ENCODE results near the gene EFHD2. TPM values are rescaled to one million over a fixed set of nuclear protein-coding genes. Genes with fewer than 3 reads are reported as not detected.

Gene EFHD2
- polyA plus RNA-seq, 3 donors = 314 to 329 (median 323) TPM

DNA sequence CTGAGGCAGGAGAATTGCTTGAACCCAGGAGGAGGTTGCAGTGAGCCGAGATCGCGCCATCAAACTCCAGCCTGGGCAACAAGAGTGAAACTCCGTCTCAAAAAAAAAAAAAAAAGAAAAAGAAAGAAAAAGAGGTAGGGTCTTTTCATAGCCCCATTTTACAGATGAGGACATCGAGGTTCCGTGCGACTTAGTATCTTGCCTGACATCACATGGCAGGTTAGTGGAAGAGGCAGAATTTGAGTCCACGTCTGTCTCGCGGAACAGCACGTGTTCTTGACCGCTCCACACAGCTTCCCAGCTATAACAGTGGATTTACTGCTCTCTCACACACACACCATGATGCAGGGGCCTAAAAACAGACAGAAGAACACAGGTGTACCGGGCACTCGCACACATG, 29.6 kb downstream of the EFHD2 start:
- H3K4me3 ChIP-seq (replicated peaks in 1 of 3; ENCODE audit: low read depth in 2 of 3, low read length in 3 of 3) = no peak overlapping the region
- no peak for DNase-seq
- Mint-ChIP-seq H3K4me1 (peaks cover 13% of the 10 kb centered on the region), H3K27me3 (ENCODE audit: low read depth in 3 of 3) (peaks cover 3 to 10% (median 7%) of the 10 kb centered on the region in 3 donors), H3K36me3 (no peaks in the 10 kb centered on the region), H3K9me3 (no peaks in the 10 kb centered on the region), H3K27ac (peak overlapping the region in 1 of 7 donors; percentile 73), H3K4me3 (no peak overlapping the region)
- H2AFZ ChIP-seq (ENCODE audit: insufficient read depth, low read depth, low read length, poor library complexity, severe bottlenecking) = no peak overlapping the region
- no peaks in the 10 kb centered on the region for H3K36me3 ChIP-seq (replicated peaks in 1 of 2; ENCODE audit: control insufficient read depth in 1 of 2, insufficient read depth in 2 of 2, low read length in 2 of 2)
- intact Hi-C loops (cut with micrococcal nuclease) = no loop called here
- 94% methylated on average over 7 of the region's 14 CpGs for WGBS (ENCODE audit: insufficient coverage)
- H3K27ac ChIP-seq (ENCODE audit: low read depth in 1 of 2, low read length in 2 of 2) = no peak overlapping the region
- no peaks in the 10 kb centered on the region for H3K9me3 ChIP-seq (replicated peaks in 1 of 2; ENCODE audit: control insufficient read depth in 1 of 2, insufficient read depth in 1 of 2, low read length in 2 of 2)
- TF ChIP-seq, protein P1, sequence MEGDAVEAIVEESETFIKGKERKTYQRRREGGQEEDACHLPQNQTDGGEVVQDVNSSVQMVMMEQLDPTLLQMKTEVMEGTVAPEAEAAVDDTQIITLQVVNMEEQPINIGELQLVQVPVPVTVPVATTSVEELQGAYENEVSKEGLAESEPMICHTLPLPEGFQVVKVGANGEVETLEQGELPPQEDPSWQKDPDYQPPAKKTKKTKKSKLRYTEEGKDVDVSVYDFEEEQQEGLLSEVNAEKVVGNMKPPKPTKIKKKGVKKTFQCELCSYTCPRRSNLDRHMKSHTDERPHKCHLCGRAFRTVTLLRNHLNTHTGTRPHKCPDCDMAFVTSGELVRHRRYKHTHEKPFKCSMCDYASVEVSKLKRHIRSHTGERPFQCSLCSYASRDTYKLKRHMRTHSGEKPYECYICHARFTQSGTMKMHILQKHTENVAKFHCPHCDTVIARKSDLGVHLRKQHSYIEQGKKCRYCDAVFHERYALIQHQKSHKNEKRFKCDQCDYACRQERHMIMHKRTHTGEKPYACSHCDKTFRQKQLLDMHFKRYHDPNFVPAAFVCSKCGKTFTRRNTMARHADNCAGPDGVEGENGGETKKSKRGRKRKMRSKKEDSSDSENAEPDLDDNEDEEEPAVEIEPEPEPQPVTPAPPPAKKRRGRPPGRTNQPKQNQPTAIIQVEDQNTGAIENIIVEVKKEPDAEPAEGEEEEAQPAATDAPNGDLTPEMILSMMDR (IDR thresholded peaks at IDR 0.05) = no peak
- no peaks in the 10 kb centered on the region for H3K27me3 ChIP-seq (ENCODE audit: control insufficient read depth in 2 of 2, insufficient read depth in 2 of 2, low read length in 2 of 2)
- no peaks in the 10 kb centered on the region for H3K79me2 ChIP-seq (ENCODE audit: insufficient read depth, low read length)
- no peaks in the 10 kb centered on the region for H4K20me1 ChIP-seq (ENCODE audit: insufficient read depth, low read length)
- H3K4me2 ChIP-seq (replicated peaks; ENCODE audit: extremely low read depth, low read length, poor library complexity, severe bottlenecking) = no peak overlapping the region
- no peak overlapping the region for H3K9ac ChIP-seq (ENCODE audit: insufficient read depth, low read length, poor library complexity, severe bottlenecking)
- peaks cover 12% of the 10 kb centered on the region in 2 donors for H3K4me1 ChIP-seq (ENCODE audit: control insufficient read depth in 1 of 2, insufficient read depth in 2 of 2, low read length in 2 of 2)

GRCh38 chr1:15440357-15440756, 30.7 kb downstream of the EFHD2 start:
- H3K4me1 ChIP-seq (ENCODE audit: control insufficient read depth in 1 of 2, insufficient read depth in 2 of 2, low read length in 2 of 2) = peaks cover 2% of the 10 kb centered on the region in 2 donors
- no peaks in the 10 kb centered on the region for H4K20me1 ChIP-seq (ENCODE audit: insufficient read depth, low read length)
- no peak overlapping the region for H3K9ac ChIP-seq (ENCODE audit: insufficient read depth, low read length, poor library complexity, severe bottlenecking)
- TF ChIP-seq, protein P1 (IDR thresholded peaks at IDR 0.05) = no peak
- no peaks in the 10 kb centered on the region for H3K79me2 ChIP-seq (ENCODE audit: insufficient read depth, low read length)
- H3K4me3 Mint-ChIP-seq = no peak overlapping the region
- peaks cover 0 to 3% of the 10 kb centered on the region in 2 donors for H3K27me3 ChIP-seq (ENCODE audit: control insufficient read depth in 2 of 2, insufficient read depth in 2 of 2, low read length in 2 of 2)
- H3K4me3 ChIP-seq (replicated peaks in 1 of 3; ENCODE audit: low read depth in 2 of 3, low read length in 3 of 3) = no peak overlapping the region
- H3K9me3 ChIP-seq (replicated peaks in 1 of 2; ENCODE audit: control insufficient read depth in 1 of 2, insufficient read depth in 1 of 2, low read length in 2 of 2) = no peaks in the 10 kb centered on the region
- H3K4me2 ChIP-seq (replicated peaks; ENCODE audit: extremely low read depth, low read length, poor library complexity, severe bottlenecking) = no peak overlapping the region
- no peaks in the 10 kb centered on the region for H3K9me3 Mint-ChIP-seq
- intact Hi-C loops (cut with micrococcal nuclease) = no loop called here
- no peaks in the 10 kb centered on the region for H3K36me3 Mint-ChIP-seq
- WGBS (ENCODE audit: insufficient coverage) = 89% methylated on average over 11 of the region's 13 CpGs
- peaks cover 2 to 12% (median 10%) of the 10 kb centered on the region in 3 donors for H3K27me3 Mint-ChIP-seq (ENCODE audit: low read depth in 3 of 3)
- DNase-seq = no peak
- peaks cover 3% of the 10 kb centered on the region for H3K4me1 Mint-ChIP-seq
- no peak overlapping the region for H3K27ac Mint-ChIP-seq
- no peak overlapping the region for H3K27ac ChIP-seq (ENCODE audit: low read depth in 1 of 2, low read length in 2 of 2)
- no peak overlapping the region for H2AFZ ChIP-seq (ENCODE audit: insufficient read depth, low read depth, low read length, poor library complexity, severe bottlenecking)
- no peaks in the 10 kb centered on the region for H3K36me3 ChIP-seq (replicated peaks in 1 of 2; ENCODE audit: control insufficient read depth in 1 of 2, insufficient read depth in 2 of 2, low read length in 2 of 2)
